ENCODE results near the gene SEMA5A. TPM values are rescaled to one million over a fixed set of nuclear protein-coding genes. Genes with fewer than 3 reads are reported as not detected.

Gene SEMA5A
- total RNA-seq, 3 donors from 2014 or later, result 3.0 to 35.4 (median 25.9) TPM

DNA sequence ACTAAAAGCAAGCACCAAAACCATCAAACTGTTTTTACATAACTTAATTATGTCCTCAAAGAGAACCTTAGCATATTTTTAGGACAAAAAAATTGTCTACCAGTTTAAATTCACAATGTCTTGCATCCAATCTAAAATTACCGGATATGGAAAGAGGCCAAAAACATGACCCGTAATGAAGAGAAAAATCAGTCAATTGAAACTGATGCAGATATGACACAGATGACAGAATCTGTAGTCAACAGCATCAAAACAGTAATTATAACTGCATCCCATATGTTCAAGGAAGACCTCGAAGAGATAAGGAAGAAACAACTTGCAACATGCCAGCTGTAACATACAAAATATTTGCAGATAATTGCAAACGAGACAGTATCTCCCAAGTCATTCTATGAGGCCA, 473.2 kb downstream of the SEMA5A start:
- Histone ChIP-seq H3K4me1 (no peaks in the 10 kb centered on the region), H3K27ac (no peak overlapping the region), H3K27me3 (no peaks in the 10 kb centered on the region), H3K9me3 (no peaks in the 10 kb centered on the region), H3K4me3 (no peak overlapping the region), H3K36me3 (no peaks in the 10 kb centered on the region)
- TF ChIP-seq POLR2A (IDR thresholded peaks at IDR 0.05), result no peak
- no peak for TF ChIP-seq POLR2AphosphoS5 (IDR thresholded peaks at IDR 0.05)
- TF ChIP-seq, protein P1, sequence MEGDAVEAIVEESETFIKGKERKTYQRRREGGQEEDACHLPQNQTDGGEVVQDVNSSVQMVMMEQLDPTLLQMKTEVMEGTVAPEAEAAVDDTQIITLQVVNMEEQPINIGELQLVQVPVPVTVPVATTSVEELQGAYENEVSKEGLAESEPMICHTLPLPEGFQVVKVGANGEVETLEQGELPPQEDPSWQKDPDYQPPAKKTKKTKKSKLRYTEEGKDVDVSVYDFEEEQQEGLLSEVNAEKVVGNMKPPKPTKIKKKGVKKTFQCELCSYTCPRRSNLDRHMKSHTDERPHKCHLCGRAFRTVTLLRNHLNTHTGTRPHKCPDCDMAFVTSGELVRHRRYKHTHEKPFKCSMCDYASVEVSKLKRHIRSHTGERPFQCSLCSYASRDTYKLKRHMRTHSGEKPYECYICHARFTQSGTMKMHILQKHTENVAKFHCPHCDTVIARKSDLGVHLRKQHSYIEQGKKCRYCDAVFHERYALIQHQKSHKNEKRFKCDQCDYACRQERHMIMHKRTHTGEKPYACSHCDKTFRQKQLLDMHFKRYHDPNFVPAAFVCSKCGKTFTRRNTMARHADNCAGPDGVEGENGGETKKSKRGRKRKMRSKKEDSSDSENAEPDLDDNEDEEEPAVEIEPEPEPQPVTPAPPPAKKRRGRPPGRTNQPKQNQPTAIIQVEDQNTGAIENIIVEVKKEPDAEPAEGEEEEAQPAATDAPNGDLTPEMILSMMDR (IDR thresholded peaks at IDR 0.05), result no peak
- intact Hi-C loops (cut with DNase I; ENCODE audit: low total_unique reads), result no loop called here
- no peak for DNase-seq (ENCODE audit: low spot score in 2 of 2)

DNA sequence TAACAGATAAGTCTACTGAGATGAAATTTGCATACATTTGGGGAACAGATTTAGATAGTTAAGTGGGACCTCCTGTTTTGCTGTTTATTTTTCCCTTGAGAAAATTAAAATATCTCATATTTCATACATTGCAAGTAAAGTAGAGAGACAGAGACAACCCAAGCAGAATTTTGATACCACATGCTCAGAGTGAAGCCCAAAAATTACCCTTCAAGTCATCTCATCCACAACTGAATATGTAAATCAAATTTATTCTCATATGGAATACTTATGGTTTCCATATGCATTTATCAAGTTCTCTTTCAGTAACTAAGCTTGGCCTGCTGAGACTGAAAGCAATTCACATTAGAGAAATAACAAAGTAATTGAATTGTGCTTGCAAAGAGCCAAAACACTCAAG, 474.4 kb downstream of the SEMA5A start:
- intact Hi-C loops (cut with DNase I; ENCODE audit: low total_unique reads), result no loop called here
- H3K4me1 ChIP-seq, result no peaks in the 10 kb centered on the region
- H3K4me3 ChIP-seq, result no peak overlapping the region
- no peaks in the 10 kb centered on the region for H3K36me3 ChIP-seq
- DNase-seq (ENCODE audit: low spot score in 2 of 2), result no peak
- TF ChIP-seq, protein P1 (IDR thresholded peaks at IDR 0.05), result no peak
- TF ChIP-seq POLR2A (IDR thresholded peaks at IDR 0.05) (no peak), POLR2AphosphoS5 (IDR thresholded peaks at IDR 0.05) (no peak)
- H3K9me3 ChIP-seq, result no peaks in the 10 kb centered on the region
- H3K27me3 ChIP-seq, result no peaks in the 10 kb centered on the region
- no peak overlapping the region for H3K27ac ChIP-seq

DNA sequence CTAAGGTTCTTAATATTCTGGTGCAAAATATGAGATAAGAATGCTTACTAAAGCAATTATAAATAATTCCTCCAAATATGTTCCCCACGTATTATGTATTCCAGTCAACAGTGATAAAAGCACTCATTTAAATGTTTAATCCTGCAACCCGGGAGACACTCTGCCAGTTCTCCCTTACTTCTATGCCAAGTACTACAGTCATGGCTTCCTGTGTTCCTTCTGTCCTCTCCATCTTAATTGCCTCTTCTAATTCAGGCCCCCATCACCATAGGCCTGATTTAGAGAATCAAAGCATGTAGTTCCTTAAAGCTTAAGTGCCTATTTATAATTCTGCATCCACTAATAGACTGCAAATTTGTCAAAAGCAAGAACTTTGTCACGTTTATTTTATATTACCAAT, 474.8 kb downstream of the SEMA5A start:
- H3K36me3 ChIP-seq, result no peaks in the 10 kb centered on the region
- no peaks in the 10 kb centered on the region for H3K27me3 ChIP-seq
- H3K9me3 ChIP-seq, result no peaks in the 10 kb centered on the region
- intact Hi-C loops (cut with DNase I; ENCODE audit: low total_unique reads), result no loop called here
- H3K4me3 ChIP-seq, result no peak overlapping the region
- H3K4me1 ChIP-seq, result no peaks in the 10 kb centered on the region
- no peak for DNase-seq (ENCODE audit: low spot score in 2 of 2)
- TF ChIP-seq POLR2A (IDR thresholded peaks at IDR 0.05) (no peak), POLR2AphosphoS5 (IDR thresholded peaks at IDR 0.05) (no peak)
- TF ChIP-seq, protein P1 (IDR thresholded peaks at IDR 0.05), result no peak
- no peak overlapping the region for H3K27ac ChIP-seq

DNA sequence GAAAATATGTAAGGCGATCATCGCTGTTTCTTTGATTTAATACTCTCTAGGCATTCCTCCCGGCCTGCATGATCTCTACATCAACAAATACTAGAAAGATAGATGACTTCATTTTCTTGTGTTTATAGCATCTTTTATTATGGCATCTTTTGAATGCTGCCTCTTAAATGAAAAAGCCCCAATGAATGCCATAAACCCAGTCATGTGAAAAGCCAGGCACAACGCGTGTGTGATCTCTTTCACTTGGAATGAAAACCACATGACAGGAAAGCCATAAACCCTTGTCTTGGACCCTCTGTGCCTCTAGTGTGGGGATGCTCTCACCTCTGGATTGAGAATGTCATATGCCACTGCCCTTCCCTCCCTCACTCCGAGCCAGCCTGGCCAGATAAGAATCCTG, 476.2 kb downstream of the SEMA5A start:
- H3K27ac ChIP-seq, result no peak overlapping the region
- no peak overlapping the region for H3K4me3 ChIP-seq
- no peaks in the 10 kb centered on the region for H3K36me3 ChIP-seq
- intact Hi-C loops (cut with DNase I; ENCODE audit: low total_unique reads), result no loop called here
- H3K4me1 ChIP-seq, result no peaks in the 10 kb centered on the region
- H3K9me3 ChIP-seq, result no peaks in the 10 kb centered on the region
- no peak for DNase-seq (ENCODE audit: low spot score in 2 of 2)
- no peaks in the 10 kb centered on the region for H3K27me3 ChIP-seq
- TF ChIP-seq, protein P1 (IDR thresholded peaks at IDR 0.05), result no peak
- TF ChIP-seq POLR2A (IDR thresholded peaks at IDR 0.05), result no peak
- TF ChIP-seq POLR2AphosphoS5 (IDR thresholded peaks at IDR 0.05), result no peak

- intact Hi-C loops (cut with DNase I; ENCODE audit: low total_unique reads), result no loop called here
- TF ChIP-seq POLR2A (IDR thresholded peaks at IDR 0.05) (no peak), POLR2AphosphoS5 (IDR thresholded peaks at IDR 0.05) (no peak)
- TF ChIP-seq, protein P1 (IDR thresholded peaks at IDR 0.05), result no peak
- no peak overlapping the region for H3K4me3 ChIP-seq
- no peak for DNase-seq (ENCODE audit: low spot score in 2 of 2)
- no peak overlapping the region for H3K27ac ChIP-seq
- H3K36me3 ChIP-seq, result no peaks in the 10 kb centered on the region
- H3K9me3 ChIP-seq, result no peaks in the 10 kb centered on the region
- H3K27me3 ChIP-seq, result no peaks in the 10 kb centered on the region
- no peaks in the 10 kb centered on the region for H3K4me1 ChIP-seq
Measured at GRCh38 chr5:9067154-9067553, 478.7 kb downstream of the SEMA5A start.

Measured in breast epithelium (tissue), 4 donors.